Testis (tissue), 3 donors: Measurements from ENCODE around the gene CHRNA10. TPM values are rescaled to one million over a fixed set of nuclear protein-coding genes. Genes with fewer than 3 reads are reported as not detected.
A peak's percentile ranks its signal among the peaks of the same experiment; 100 is the strongest.

ENCODE experiments used
- DNase-seq: peaks from one replicate; pipeline ENCODE4 v3.0.0-alpha.2; 2019
- H3K27ac ChIP-seq, 2 donors: fragments of 200-600 bp; sonication (generic); one replicate each; pipeline ENCODE4 v1.5.1; 2019
- H3K27me3 ChIP-seq: fragments of 200-600 bp; sonication (generic); one replicate; pipeline ENCODE4 v1.5.1; 2019
- H3K36me3 ChIP-seq: fragments of 200-600 bp; sonication (generic); one replicate; pipeline ENCODE4 v1.5.1; 2017; ENCODE audit warnings: low read depth; ENCODE audit errors: missing control alignments
- H3K4me1 ChIP-seq: fragments of 200-600 bp; sonication (generic); one replicate; pipeline ENCODE4 v1.5.1; 2019
- H3K4me3 ChIP-seq, 2 donors: fragments of 200-600 bp; sonication (generic); one replicate each; pipeline ENCODE4 v1.5.1; 2017 to 2019
- H3K9me3 ChIP-seq: fragments of 200-600 bp; sonication (generic); one replicate; pipeline ENCODE4 v1.5.1; 2017
- CTCF ChIP-seq, 3 experiments: fragments of 450-650 bp in 2 of 3; fragments of 200-600 bp in 1 of 3; sonication (generic) in 1 of 3; IDR thresholded peaks; one replicate each; pipeline ENCODE4 v1.5.1; 2016 to 2019; ENCODE audit warnings: antibody characterized with exemption in 3 of 3, mild to moderate bottlenecking in 2 of 3, moderate library complexity in 1 of 3
- POLR2A ChIP-seq: fragments of 450-650 bp; IDR thresholded peaks from one replicate; pipeline ENCODE4 v1.6.1; 2017; ENCODE audit warnings: antibody characterized with exemption, mild to moderate bottlenecking, moderate library complexity
- WGBS, 2 donors: methylation state at CpG; one replicate each; pipeline ENCODE4 v1.1.5; 2018; 5-methylcytosine and 5-hydroxymethylcytosine counted together
- intact Hi-C: fragments of 100-400 bp; cut with DNase I; formaldehyde crosslinking; loops from one replicate; pipeline ENCODE4 v1.15.1; 2023; ENCODE audit warnings: low total_unique reads
- polyA plus RNA-seq: library from polyadenylated mRNA; stranded (reverse); fragments of 350-450 nt; fragmentation: Illumina TruSeq; extraction: RNeasy Lipid Tissue Mini Kit (QIAGEN cat#74804); gene quantifications from one replicate; pipeline ENCODE4 v1.2.3, GENCODE V29; 2014; ENCODE audit warnings: low read depth, low replicate concordance; ENCODE audit not compliant: insufficient read depth
- total RNA-seq, 2 donors: library from RNA; depleted of rRNA; stranded (reverse); fragments of >200 nt; gene quantifications; one replicate each; pipeline ENCODE4 v1.2.3, GENCODE V29; 2016

The CHRNA10 gene
- total and polyA plus RNA-seq, 3 donors from 2014 or later, result 1.8 to 4.5 (median 2.5) TPM

DNA sequence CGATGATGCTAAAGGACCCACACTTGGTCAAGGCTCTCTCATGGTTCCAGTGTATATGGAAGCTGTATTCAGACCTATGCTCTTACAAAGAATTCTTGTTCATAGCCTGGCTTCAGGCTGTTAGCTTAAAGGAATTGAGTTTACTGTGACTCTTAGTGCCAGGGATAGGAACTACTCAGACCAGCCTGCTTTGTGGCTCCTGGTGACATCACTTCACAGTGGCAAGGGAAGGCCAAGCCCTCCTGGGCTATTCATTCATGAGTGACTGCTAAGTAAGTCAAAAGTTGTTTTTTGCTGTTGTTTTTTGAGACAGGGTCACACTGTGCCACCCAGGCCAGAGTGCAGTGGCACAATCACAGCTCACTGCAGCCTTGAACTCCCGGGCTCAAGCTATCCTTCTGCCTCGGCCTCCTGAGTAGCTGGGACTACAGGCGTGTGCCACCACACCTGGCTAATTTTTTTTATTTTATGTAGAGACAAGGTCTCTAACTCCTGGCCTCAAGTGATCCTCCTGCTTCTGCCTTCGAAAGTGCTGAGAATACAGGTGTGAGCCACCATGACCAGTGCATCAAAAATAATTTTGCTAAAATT, 39.0 kb downstream of the CHRNA10 start:
- H3K27me3 ChIP-seq, result no peaks in the 10 kb centered on the region
- no peak overlapping the region for H3K27ac ChIP-seq
- WGBS, 2 donors, result 87 to 91% methylated on average over 5 of the region's 5 CpGs
- no peak overlapping the region for H3K4me3 ChIP-seq
- TF ChIP-seq CTCF (IDR thresholded peaks at IDR 0.05) (no peak), POLR2A (no peak)
- H3K36me3 ChIP-seq, result no peaks in the 10 kb centered on the region
- H3K4me1 ChIP-seq, result no peaks in the 10 kb centered on the region
- no peaks in the 10 kb centered on the region for H3K9me3 ChIP-seq
- intact Hi-C loops, result no loop called here
- DNase-seq, result no peak

GRCh38 chr11:3631331-3631730, 39.9 kb downstream of the CHRNA10 start:
- intact Hi-C loops, result no loop called here
- WGBS, 2 donors, result 85 to 90% methylated on average over 4 of the region's 4 CpGs
- H3K27ac ChIP-seq, result no peak overlapping the region
- no peaks in the 10 kb centered on the region for H3K4me1 ChIP-seq
- no peak overlapping the region for H3K4me3 ChIP-seq
- H3K36me3 ChIP-seq, result no peaks in the 10 kb centered on the region
- DNase-seq, result no peak
- no peaks in the 10 kb centered on the region for H3K9me3 ChIP-seq
- no peak for TF ChIP-seq POLR2A
- TF ChIP-seq CTCF (IDR thresholded peaks at IDR 0.05), result no peak
- no peaks in the 10 kb centered on the region for H3K27me3 ChIP-seq

DNA sequence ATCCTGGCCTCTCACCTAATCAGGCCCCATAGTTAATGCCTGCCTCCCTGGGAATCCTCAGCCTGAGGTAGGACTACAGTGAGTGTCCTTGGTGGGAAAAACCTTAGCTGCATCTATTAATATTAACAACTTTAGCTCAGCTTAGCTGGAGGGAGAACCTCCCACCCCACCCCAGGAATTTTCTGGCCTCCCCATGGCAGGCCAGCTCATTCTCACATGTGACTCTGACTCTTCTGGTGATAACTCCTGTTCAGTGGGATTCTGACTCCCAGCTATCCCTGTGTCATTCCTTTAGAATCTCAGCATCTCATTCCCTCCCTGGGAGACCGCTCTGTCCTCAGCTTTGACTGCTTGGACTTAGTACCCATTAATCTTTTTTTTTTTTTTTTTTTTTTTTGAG, 43.9 kb downstream of the CHRNA10 start:
- Histone ChIP-seq H3K27ac (no peak overlapping the region), H3K9me3 (no peaks in the 10 kb centered on the region), H3K4me3 (no peak overlapping the region), H3K27me3 (no peaks in the 10 kb centered on the region), H3K36me3 (no peaks in the 10 kb centered on the region), H3K4me1 (no peaks in the 10 kb centered on the region)
- WGBS, 2 donors, result 76 to 100% methylated on average over 1 of the region's 1 CpG
- no peak for DNase-seq
- no peak for TF ChIP-seq CTCF (IDR thresholded peaks at IDR 0.05)
- TF ChIP-seq POLR2A, result no peak
- intact Hi-C loops, result no loop called here

GRCh38 chr11:3626250-3626960, 44.8 kb downstream of the CHRNA10 start:
- 84 to 86% methylated on average over 20 to 23 of the region's 23 CpGs for WGBS, 2 donors
- intact Hi-C loops, result no loop called here
- TF ChIP-seq POLR2A, result no peak
- TF ChIP-seq CTCF (IDR thresholded peaks at IDR 0.05), result no peak
- Histone ChIP-seq H3K36me3 (no peaks in the 10 kb centered on the region), H3K4me1 (no peaks in the 10 kb centered on the region), H3K27ac (no peak overlapping the region), H3K4me3 (no peak overlapping the region), H3K9me3 (no peaks in the 10 kb centered on the region), H3K27me3 (no peaks in the 10 kb centered on the region)
- DNase-seq, result peak; percentile 43
